Left renal cortex interstitium (tissue), 4 donors: Measurements from ENCODE around the gene CTSE. TPM values are rescaled to one million over a fixed set of nuclear protein-coding genes. Genes with fewer than 3 reads are reported as not detected.
A peak's percentile ranks its signal among the peaks of the same experiment; 100 is the strongest.

Experiments used
- DNase-seq, 4 donors: peaks; one replicate each; pipeline ENCODE4 v3.0.0-alpha.2; 2013; ENCODE audit warnings: low read depth in 4 of 4, low spot score in 2 of 4, missing footprints in 1 of 4
- polyA plus RNA-seq, 4 donors: library from polyadenylated mRNA; unstranded; fragments of 120-200 nt; gene quantifications; one replicate each; pipeline ENCODE4 v1.2.1, GENCODE V29; 2013; ENCODE audit not compliant: insufficient read length in 4 of 4

CTSE gene
- polyA plus RNA-seq, 4 donors = 0.16 to 0.58 (median 0.25) TPM

DNA sequence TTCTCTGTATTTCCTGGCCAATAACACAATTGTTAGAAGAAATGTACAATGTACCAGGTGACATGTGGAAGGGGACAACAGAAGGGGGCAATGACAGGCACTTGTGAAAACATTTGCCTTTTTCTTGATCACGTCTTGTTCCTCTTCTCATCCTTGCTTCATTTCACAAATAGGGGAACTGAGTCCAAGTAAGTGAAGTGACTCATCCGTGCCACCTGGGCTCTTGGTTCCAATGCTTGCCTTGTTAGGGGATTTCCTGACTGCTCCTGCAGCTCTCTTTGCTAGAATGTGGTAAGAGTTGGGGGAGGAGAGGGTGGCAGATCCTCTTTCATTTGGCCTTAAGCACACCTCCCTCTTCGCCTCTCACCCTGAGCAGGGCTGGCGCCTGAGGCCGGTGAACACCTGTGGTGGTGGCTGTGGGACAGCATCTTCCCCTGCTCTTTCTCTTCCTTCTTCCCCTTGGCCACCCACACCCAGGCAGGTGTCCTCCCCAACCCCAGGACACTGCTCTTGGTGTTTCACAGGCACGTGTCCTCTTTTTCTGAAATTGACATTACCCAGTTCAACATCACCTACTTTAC, 27.1 kb upstream of the CTSE start:
- no peak for DNase-seq

DNA sequence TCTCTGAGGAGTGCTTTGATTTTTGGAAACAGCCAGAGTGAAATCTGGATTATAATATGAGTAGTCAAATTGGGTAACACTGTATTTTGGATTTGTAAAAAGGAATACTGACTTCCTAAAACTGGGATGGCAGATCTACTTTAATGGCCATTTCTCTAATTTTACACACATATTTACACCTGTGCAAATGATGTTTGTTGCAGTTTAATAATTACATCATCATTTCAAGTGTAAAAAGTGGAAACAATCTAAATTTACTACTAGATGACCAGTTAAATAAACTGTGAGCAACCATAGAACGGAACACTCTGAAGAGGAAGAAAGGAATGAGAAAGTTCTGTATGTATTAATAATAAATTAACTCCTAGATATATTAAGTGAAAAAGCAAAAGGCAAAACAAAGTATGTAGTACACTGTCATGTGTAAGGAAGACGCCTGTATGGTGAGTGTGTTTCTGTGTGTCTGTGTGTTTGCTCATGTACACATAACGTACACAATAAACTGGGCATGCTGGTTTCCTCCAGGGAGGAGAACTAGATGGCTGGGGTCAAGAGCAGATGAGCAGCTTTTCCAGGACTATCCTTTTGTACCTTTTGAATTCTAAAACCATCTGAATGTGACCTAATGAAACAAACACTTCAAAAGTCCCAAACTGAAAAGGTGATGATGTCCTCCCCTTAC, 26.4 kb upstream of the CTSE start:
- DNase-seq = no peak

DNA sequence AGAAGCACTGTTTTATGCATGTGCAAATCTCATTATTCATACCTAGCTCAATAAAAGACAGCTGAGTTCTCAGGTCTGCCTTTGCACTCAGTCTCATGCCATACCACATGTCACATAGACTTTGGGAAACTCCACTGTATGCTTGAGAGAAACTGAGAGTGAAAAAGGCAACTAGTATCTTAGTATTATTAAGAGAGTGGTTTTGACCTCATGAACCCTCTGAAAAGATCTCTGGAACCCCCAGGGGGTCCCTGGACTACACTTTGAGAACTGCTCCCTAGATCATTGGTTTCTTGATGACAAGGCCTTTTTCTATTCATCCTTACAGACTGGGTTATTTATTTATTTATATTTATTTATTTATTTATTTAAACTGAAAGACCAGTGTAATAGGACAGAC, 25.6 kb upstream of the CTSE start:
- DNase-seq = no peak

DNA sequence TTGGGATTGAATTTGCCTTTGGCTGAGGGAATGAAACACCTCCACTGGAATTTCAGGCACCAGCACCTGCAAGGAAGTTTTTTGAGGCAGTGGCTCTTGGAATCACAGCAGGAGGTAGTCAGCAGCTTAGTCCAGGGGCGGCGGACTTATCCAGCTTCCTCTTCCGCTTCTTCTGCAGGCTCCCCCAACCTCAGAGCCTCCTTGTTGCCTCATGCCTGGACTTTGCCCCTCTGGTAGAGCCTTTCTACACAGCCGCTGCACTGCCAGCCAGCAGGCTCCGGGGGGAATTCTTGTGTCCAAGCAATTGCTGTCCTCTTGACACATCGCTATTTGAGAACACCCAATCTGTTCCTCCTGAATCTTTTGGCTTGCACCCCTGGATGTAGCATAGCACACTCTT, 24.9 kb upstream of the CTSE start:
- DNase-seq = no peak

DNA sequence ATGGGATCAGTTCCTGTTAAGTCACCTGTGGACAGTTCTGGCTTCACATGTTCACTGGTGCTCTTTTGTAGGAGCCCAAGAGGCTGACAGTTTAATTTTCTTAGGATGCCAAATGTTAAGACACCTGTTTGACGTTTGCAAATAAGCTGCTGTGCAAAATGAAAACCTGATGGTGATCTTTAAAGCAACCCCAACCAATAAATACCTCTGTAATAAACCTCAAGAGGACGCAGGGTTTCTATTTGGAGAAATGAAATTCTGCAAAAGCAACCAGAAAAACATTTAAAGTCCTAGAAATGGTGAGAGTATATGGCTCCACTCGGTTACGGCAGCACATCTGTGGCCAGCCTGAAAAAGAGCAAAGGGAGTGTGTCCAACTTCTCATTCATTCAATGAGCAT, 23.6 kb upstream of the CTSE start:
- DNase-seq = no peak

DNA sequence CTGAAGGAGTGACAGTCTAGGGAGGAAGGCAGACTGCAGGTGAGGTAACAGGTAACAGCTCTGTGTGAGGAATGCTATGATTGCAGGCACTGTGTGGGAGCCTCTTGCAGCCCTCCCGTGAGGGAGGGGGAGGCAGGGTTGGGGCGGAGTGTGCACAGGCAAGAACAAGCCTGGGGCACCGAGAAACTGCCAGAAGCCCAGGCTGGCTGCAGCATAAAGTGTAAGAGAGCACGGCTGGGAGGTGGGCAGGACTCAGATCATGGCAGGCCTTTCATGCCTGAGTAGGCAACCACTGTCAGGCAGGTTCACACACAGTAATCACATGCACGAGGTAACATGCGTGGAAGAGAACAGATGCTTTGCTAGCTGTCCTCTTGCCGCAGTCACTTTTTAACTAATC, 17.9 kb upstream of the CTSE start:
- DNase-seq = peak in 2 of 4 donors; percentile 51 to 56

DNA sequence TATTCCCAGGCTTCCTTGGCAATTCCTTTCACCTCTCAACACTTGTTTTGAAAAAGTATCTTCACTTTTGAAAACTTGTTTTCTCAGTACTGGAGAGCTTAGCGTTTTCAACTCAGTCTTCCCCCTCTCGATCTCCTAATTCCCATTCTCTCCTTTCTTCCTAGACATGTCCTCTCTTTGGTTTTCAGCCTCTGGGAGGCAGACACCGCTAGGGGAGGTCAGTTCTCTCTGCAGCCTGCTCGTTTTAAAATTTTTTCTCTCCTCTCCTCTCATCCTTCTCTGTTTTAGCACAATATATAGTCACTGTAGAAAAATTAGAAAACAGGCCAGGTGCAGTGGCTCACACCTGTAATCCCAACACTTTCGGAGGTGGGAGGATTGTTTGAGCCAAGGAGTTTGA, 16.6 kb upstream of the CTSE start:
- DNase-seq = no peak

DNA sequence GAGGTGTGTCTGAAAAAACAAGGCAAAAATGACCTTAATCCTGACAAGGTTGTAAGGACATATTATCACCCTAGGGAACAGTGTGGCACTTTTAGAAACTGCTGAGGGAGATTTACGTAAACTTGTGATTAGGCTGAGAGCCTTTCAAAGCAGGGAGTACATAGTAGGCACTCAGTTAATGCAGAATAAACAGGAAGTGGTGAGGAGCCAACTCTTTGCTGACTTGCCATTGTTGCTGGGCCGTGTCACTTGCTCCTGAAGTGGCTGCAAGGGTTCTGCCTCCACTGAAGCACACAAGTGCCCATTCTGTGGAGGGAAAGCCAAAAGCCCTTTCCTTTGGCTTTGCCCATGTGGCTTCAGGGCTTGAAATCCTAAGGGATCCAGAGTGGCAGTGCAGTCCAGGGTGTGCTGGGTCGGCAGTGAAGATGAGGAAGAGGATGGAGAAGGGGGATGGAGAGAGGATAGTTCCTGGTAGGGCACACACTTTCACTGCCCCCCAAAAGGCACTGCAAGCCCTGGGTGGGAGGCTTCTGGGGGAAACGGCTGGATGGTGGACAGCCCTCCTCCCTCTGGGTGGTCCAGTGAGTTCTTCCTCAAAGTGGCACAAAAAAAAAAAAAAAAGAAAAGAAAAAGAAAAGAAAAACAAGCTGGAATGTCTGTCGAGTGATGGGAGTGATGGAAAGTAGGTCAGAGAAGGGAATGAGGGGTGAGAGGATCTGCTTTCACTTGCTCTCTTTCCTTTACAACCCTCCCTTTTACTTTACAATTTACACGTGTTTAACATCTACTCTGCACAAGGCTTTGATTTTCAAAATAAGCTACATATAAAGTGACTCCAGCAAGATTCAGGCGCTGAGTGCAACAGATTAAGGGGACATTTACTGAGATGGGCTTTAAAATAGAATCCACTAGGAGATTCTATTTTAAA, 15.6 kb upstream of the CTSE start:
- DNase-seq = peak in 2 of 4 donors; percentile 19 to 27

DNA sequence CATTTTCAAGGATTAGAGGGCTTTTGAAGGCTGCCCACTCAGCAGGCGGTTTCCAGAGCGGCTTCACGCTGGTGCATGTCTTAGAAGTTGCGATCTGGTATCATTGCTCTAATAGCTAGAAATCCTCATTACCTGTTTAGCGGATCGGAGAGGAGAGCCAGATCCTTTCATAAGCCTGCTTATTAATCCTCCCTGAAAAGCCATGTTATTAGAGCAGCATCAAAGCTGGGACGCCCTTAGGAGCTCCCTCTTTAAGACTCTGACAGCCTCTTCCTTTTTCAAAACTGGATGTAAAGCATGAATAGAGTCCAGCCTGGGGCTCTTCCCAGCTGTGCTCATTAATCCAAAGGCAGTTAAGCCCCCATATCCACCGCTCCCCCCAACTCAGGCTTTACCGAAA, 13.9 kb upstream of the CTSE start:
- DNase-seq = no peak

DNA sequence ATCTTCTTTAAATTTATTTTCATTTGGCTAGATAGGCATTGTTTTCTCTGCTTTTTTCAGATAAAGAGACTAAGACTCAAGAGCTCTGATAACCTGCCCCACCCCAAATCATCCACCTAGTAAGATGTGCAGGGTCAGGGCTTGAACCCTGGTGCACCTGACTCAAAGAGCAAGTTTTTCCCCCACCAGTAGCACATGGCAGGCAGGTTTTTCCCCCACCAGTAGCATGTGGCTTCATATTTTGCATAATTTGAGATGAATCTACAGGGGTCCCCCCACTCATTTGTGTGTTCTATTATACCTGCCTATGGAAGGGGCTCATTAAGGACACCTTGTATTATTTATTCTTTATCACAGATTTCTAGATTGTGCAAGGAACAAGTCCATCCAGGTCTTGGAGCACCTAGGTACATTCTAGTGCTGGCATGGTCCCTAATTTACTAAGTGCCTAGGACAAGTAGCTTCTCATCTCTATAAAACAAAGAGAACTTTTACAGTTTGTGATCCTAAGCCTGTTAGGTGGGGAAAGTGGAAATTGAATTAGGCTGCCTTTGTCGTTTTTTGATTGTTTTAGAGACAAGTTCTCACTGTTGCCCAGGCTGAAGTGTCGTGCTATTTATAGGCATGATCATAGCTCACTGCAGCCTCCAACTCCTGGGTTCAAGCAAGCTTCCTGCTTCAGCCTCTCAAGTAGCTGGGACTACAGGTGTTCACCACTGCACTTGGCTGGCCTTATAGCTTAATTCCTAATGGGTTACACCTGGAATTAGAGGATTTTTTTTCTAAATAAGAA, 13.2 kb upstream of the CTSE start:
- no peak for DNase-seq

DNA sequence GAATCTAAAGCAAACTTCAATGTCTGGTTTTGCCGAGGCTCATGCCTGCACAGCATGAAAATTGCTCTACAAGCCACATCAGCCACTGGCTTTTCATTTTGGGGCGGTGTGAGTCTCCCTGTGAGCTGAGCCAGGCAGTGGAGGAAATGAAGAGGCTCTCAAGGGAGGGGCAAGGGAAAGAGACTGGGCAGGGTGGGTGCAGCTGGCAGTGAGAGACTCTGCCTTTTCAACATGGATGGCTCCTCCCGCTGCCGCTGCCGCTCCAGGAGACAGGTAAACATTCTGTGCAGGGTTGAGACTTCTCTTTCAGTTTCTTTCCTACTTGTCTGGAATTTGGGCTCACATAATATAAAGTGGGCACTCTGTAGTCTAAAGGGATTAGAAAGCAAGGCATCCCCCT, 11.3 kb upstream of the CTSE start:
- no peak for DNase-seq

DNA sequence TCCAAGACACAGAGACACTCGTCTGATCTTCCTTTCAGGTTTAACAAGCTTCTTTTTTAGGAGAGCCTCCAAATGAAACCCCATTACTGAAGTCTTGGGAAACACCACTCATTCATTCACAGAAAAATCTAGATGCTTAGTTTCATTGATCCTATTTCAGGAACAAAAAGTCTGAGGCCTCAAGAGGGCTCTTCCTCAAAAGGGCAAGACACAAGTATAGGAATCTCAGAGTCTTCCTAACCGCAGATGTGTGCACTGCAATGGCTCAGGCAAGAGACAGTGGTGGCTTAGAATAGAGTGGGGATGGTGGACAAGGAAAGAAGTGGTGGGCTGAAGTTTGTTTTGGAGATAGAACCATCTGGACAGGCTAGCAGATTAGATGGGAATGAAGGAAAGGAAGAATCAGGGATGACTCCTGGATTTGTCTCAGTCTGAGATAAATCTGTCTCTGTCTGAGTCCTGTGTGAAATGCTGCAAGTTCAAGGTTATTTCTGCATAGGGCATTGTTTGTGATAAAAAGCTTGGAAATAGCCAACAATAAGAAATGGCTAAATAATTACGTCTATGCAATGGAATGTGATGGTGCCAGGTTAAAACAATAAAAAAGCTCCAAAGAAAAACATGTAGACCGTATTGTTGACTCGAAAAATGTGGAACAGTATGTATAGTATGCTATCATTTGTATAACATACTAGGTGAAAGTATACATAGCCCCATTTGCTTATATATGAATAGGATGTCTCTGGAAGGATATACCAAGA, 8.9 kb upstream of the CTSE start:
- DNase-seq = no peak

DNA sequence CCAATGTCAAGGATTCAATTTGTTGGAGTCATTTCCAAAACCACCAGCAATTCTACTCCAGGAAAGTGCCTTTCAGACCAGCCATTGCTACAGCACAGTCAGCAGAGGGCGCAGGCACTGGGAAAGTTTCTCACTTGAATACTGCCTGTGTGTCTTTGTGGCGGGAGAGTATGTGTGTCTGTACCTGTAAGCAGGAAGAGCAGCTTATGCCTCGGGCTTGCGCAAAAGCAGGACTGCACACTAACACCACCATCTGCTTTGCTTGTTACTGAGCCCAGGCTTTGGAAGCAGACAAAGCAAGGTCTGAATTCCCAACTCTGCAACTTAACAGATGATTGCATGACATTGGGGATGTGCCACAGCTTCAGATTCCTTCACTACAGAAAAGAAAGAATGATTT, 7.0 kb upstream of the CTSE start:
- peak in 2 of 4 donors; percentile 49 to 57 for DNase-seq

DNA sequence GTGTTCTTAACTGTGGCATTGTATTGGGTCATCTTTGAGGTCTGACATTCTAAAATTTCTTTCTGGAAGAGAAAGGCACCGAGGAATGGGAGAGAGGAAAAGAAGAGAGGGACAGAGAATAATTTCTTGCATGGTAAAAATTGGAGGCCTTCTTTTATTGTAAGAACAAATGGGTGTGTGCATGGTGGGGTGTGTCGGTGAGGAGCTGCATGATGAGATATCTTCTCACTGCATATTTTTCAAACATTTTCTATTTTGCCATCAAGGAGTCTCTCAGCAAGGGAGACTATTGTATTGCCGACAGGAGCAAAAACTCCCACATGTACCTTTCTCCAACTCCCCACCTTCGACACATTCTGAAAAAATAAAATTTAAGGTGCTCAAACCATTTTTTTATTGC, 6.5 kb upstream of the CTSE start:
- no peak for DNase-seq

DNA sequence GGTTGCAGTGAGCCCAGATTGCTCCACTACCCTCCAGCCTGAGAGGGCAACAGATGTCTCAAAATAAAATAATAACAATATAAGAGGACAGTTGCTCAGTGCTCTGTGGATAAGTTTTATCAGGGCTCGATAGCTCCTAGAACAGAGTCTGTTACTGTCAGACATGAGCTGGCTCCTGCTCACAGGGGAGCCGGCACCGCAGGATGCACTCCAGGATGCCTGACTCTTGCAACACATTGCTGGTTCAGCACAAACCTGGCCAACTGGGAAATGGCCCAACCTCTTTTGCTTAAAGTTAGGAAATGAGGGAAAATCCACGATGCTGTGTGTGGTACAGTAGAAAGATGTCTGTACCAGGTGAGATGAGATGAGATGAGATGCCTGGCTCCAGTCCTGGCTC, 5.8 kb upstream of the CTSE start:
- DNase-seq = no peak

DNA sequence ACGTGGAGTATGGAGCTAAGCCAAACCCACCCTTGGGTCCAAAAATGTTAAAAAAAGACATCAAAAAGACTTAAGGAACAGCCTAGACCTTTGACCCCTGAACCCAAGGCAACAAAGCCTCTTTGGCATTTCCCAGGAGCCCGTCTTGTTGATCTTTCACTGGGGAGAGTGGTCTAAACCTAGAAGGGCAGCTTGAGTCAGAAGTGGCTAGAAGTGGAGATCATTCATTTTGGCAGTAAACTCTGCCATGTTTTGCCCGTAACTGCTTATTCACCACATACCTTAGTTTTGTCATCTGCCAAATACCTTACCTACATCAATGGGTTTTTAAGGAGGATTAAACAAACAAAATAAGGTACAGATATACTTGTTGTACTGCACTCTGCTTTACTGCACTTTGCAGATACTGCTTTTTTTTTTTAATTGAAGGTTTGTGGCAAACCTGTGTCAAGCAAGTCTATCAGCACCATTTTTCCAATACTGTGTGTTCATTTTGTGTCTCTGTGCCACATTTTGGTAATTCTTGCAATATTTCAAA, 1.7 kb upstream of the CTSE start:
- no peak for DNase-seq

DNA sequence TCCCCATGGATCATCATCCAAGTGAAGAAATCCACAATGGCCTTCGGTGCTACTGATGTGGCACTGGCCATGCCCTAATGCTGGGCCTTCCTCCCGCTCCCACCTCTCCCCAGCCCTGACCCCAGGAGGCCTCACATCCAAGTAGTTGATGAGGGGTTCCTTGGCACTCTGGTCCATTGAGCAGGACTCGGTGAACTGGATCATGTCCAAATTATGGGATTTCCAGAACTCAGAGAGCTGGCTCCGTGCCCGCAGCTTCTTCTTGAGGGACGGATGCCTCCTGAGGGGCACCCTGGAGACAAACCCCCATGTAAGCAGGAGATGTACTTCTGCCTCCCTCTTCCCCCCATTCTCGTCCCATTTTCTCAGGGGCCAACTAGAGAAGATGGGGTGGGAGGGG, 929 bp downstream of the CTSE start:
- no peak for DNase-seq

DNA sequence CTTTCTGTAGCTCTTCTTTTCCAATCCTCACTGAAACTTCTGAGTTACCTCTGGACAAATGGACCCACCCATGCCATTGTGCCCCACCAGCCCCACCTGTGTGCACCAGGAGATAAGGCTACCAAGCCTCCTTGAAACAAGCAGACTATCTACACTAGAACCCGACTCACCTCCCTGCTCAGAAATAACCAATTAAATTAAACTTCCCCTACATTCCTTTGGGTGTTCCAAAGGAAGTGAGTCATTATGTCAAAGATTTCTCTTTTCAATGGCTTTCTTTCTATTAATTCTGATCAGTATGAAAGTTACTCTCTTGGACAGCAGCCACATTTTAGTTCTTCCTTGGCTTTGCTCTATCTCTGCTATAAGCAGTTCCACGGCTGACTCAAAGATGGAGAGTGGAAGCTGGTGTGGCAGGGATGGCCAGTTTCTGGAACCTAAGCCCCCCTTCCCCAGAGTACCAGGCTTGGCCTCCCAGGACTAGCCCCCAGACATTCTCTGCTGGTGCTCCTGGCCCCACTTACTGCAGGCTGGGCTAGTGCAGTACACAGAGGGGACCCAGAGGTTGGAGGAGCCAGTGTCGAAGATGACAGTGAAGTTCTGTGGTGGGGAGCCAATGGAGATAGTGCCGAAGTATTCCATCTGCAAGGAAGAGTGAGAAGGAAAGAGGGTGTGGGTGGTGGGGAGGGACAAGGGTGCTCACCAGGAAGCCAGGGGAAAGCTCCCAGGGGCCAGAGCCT, 1.9 kb downstream of the CTSE start:
- no peak for DNase-seq

DNA sequence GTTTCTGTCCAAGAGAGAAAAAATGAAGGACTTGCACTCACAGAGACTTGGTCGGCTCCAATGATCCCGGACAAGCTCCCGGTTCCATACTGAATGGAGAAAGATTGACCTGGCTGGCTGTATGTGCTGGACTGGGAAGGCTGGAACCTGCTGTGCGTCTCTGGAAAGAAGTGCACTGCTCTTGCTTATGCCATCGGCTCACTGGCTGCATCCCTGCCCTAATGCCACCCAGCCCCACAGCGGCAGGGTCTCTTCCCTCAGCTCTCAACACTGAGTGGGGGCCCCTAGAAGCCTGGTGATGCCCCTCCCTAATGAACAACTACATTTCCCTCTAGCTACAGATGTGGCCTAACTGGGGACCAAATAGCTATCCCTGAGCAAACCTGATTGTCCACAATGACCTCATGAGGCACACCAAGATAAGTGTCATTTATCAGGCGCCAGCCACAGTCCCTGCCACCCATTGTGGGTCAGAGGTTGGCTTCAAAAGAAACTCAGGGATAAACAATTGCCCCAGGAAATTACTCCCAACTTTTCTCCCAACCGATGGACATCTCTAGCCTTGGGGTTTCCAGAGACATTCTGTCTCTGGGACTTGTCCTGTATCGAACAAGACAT, 2.6 kb downstream of the CTSE start:
- no peak for DNase-seq
